ENCODE data around the gene GOLGA6C.
"Not testable (repeated sequence)": the region's sequence is repeated elsewhere in the genome, so short reads cannot be mapped to it uniquely, and the experiment has no call there.

Gene GOLGA6C

GRCh38 chr15:75258034-75258433 lies at the start of gene GOLGA6C:
GOLGA6C (plus strand) TSS chr15:75258334; CDS start chr15:75258599, 265 bp downstream.
- not testable (repeated sequence) for H3K4me3 Mint-ChIP-seq; H3K36me3 Mint-ChIP-seq; H3K9me3 Mint-ChIP-seq; H3K4me1 Mint-ChIP-seq; H3K27ac Mint-ChIP-seq; ATAC-seq; DNase-seq (ENCODE audit: low spot score in 2 of 2)

GRCh38 chr15:75208501-75209288 lies 49.4 kb upstream of the GOLGA6C start:
- H3K9me3 Mint-ChIP-seq = no peaks in the 10 kb centered on the region
- ATAC-seq (no peak), DNase-seq (ENCODE audit: low spot score in 2 of 2) (no peak)
- H3K4me3 Mint-ChIP-seq = no peak overlapping the region
- peak overlapping the region; percentile 30 for H3K27ac Mint-ChIP-seq
- H3K36me3 Mint-ChIP-seq = peaks cover 70% of the 10 kb centered on the region
- H3K4me1 Mint-ChIP-seq = peaks cover 53% of the 10 kb centered on the region

GRCh38 chr15:75209289-75209676 lies 48.9 kb upstream of the GOLGA6C start:
- ATAC-seq (no peak), DNase-seq (ENCODE audit: low spot score in 2 of 2) (no peak)
- peaks cover 48% of the 10 kb centered on the region for H3K4me1 Mint-ChIP-seq
- H3K9me3 Mint-ChIP-seq = no peaks in the 10 kb centered on the region
- H3K36me3 Mint-ChIP-seq = peaks cover 76% of the 10 kb centered on the region
- H3K4me3 Mint-ChIP-seq = no peak overlapping the region
- peak overlapping the region; percentile 30 for H3K27ac Mint-ChIP-seq

GRCh38 chr15:75210811-75211230 lies 47.3 kb upstream of the GOLGA6C start:
- H3K27ac Mint-ChIP-seq = peak overlapping the region; percentile 30
- H3K4me1 Mint-ChIP-seq = peaks cover 54% of the 10 kb centered on the region
- no peaks in the 10 kb centered on the region for H3K9me3 Mint-ChIP-seq
- no peak for DNase-seq (ENCODE audit: low spot score in 2 of 2)
- H3K4me3 Mint-ChIP-seq = no peak overlapping the region
- H3K36me3 Mint-ChIP-seq = peaks cover 77% of the 10 kb centered on the region
- no peak for ATAC-seq

GRCh38 chr15:75211436-75212199 lies 46.5 kb upstream of the GOLGA6C start:
- peaks cover 56% of the 10 kb centered on the region for H3K4me1 Mint-ChIP-seq
- H3K9me3 Mint-ChIP-seq = no peaks in the 10 kb centered on the region
- DNase-seq (ENCODE audit: low spot score in 2 of 2) (no peak), ATAC-seq (no peak)
- no peak overlapping the region for H3K4me3 Mint-ChIP-seq
- H3K36me3 Mint-ChIP-seq = peaks cover 69% of the 10 kb centered on the region
- H3K27ac Mint-ChIP-seq = peak overlapping the region; percentile 73

GRCh38 chr15:75212200-75212858 lies 45.8 kb upstream of the GOLGA6C start:
- H3K27ac Mint-ChIP-seq = peak overlapping the region; percentile 73
- H3K4me1 Mint-ChIP-seq = peaks cover 56% of the 10 kb centered on the region
- DNase-seq (ENCODE audit: low spot score in 2 of 2) = no peak
- H3K36me3 Mint-ChIP-seq = peaks cover 62% of the 10 kb centered on the region
- no peak for ATAC-seq
- H3K9me3 Mint-ChIP-seq = no peaks in the 10 kb centered on the region
- no peak overlapping the region for H3K4me3 Mint-ChIP-seq

- Mint-ChIP-seq H3K27ac (peak overlapping the region; percentile 73), H3K4me1 (peaks cover 56% of the 10 kb centered on the region), H3K9me3 (no peaks in the 10 kb centered on the region), H3K36me3 (peaks cover 52% of the 10 kb centered on the region), H3K4me3 (no peak overlapping the region)
- no peak for DNase-seq (ENCODE audit: low spot score in 2 of 2)
- ATAC-seq = no peak
These were observed 44.8 kb upstream of the GOLGA6C start for GRCh38 chr15:75213212-75213767.

GRCh38 chr15:75213768-75214221 lies 44.3 kb upstream of the GOLGA6C start:
- H3K4me1 Mint-ChIP-seq = peaks cover 52% of the 10 kb centered on the region
- ATAC-seq (no peak), DNase-seq (ENCODE audit: low spot score in 2 of 2) (no peak)
- no peak overlapping the region for H3K4me3 Mint-ChIP-seq
- H3K27ac Mint-ChIP-seq = peak overlapping the region; percentile 73
- H3K36me3 Mint-ChIP-seq = peaks cover 47% of the 10 kb centered on the region
- H3K9me3 Mint-ChIP-seq = no peaks in the 10 kb centered on the region

GRCh38 chr15:75214293-75215096 lies 43.6 kb upstream of the GOLGA6C start:
- no peak for DNase-seq (ENCODE audit: low spot score in 2 of 2)
- Mint-ChIP-seq H3K36me3 (peaks cover 40% of the 10 kb centered on the region), H3K4me1 (peaks cover 45% of the 10 kb centered on the region), H3K9me3 (no peaks in the 10 kb centered on the region), H3K4me3 (no peak overlapping the region), H3K27ac (peak overlapping the region; percentile 84)
- no peak for ATAC-seq

GRCh38 chr15:75215107-75216004 lies 42.8 kb upstream of the GOLGA6C start:
- no peak for ATAC-seq
- no peaks in the 10 kb centered on the region for H3K9me3 Mint-ChIP-seq
- peak overlapping the region; percentile 84 for H3K27ac Mint-ChIP-seq
- H3K4me3 Mint-ChIP-seq = no peak overlapping the region
- DNase-seq (ENCODE audit: low spot score in 2 of 2) = no peak
- peaks cover 36% of the 10 kb centered on the region for H3K4me1 Mint-ChIP-seq
- H3K36me3 Mint-ChIP-seq = peaks cover 32% of the 10 kb centered on the region

- H3K27ac Mint-ChIP-seq = no peak overlapping the region
- H3K9me3 Mint-ChIP-seq = no peaks in the 10 kb centered on the region
- DNase-seq (ENCODE audit: low spot score in 2 of 2) (no peak), ATAC-seq (no peak)
- H3K4me1 Mint-ChIP-seq = peaks cover 27% of the 10 kb centered on the region
- peaks cover 19% of the 10 kb centered on the region for H3K36me3 Mint-ChIP-seq
- H3K4me3 Mint-ChIP-seq = no peak overlapping the region
These were observed 41.1 kb upstream of the GOLGA6C start for GRCh38 chr15:75217012-75217411.

- DNase-seq (ENCODE audit: low spot score in 2 of 2); H3K4me3 Mint-ChIP-seq; ATAC-seq; H3K9me3 Mint-ChIP-seq; H3K27ac Mint-ChIP-seq: not testable (repeated sequence)
- H3K4me1 Mint-ChIP-seq = peaks cover 22% of the 10 kb centered on the region
- H3K36me3 Mint-ChIP-seq = peaks cover 14% of the 10 kb centered on the region
These were observed 40.6 kb upstream of the GOLGA6C start for GRCh38 chr15:75217574-75217973.

GRCh38 chr15:75219507-75219929 lies 38.6 kb upstream of the GOLGA6C start:
- DNase-seq (ENCODE audit: low spot score in 2 of 2); H3K4me3 Mint-ChIP-seq; ATAC-seq; H3K9me3 Mint-ChIP-seq; H3K27ac Mint-ChIP-seq; H3K36me3 Mint-ChIP-seq: not testable (repeated sequence)
- H3K4me1 Mint-ChIP-seq = peaks cover 15% of the 10 kb centered on the region

- peak overlapping the region; percentile 84 for H3K27ac Mint-ChIP-seq
- no peaks in the 10 kb centered on the region for H3K36me3 Mint-ChIP-seq
- no peaks in the 10 kb centered on the region for H3K4me1 Mint-ChIP-seq
- ATAC-seq (no peak), DNase-seq (ENCODE audit: low spot score in 2 of 2) (no peak)
- H3K4me3 Mint-ChIP-seq = no peak overlapping the region
- H3K9me3 Mint-ChIP-seq = no peaks in the 10 kb centered on the region
These were observed 34.4 kb upstream of the GOLGA6C start for GRCh38 chr15:75223688-75224087.

All from stimulated activated effector memory CD8-positive, alpha-beta T cell treated with anti-CD3 and anti-CD28 coated beads, Interleukin-12 subunit alpha, Interleukin-12 subunit beta, amount 100 ng/mL, for 72 hours (primary cell).